GM12801 (cell line): ENCODE results near the gene METTL16.

Source experiments
- CTCF ChIP-seq: IDR thresholded peaks from one replicate; pipeline ENCODE4 v1.5.1; 2011; ENCODE audit warnings: control low read depth; ENCODE audit not compliant: insufficient read length; ENCODE audit errors: extremely low read depth

Gene METTL16

GRCh38 chr17:2401426-2402221 is 110.1 kb downstream of the METTL16 start:
- TF ChIP-seq CTCF: no peak

GRCh38 chr17:2400877-2401425 is 110.7 kb downstream of the METTL16 start, which contains the start of gene MNT:
TSS of gene MNT (minus strand) at chr17:2401060. CDS start at chr17:2400712, 348 bp downstream.
- TF ChIP-seq CTCF: no peak

GRCh38 chr17:2400474-2400866 is 111.2 kb downstream of the METTL16 start:
- TF ChIP-seq CTCF: no peak

GRCh38 chr17:2399572-2400473 is 111.9 kb downstream of the METTL16 start:
- no peak for TF ChIP-seq CTCF

- TF ChIP-seq CTCF: no peak
Measured at GRCh38 chr17:2398655-2399571, 112.8 kb downstream of the METTL16 start.

GRCh38 chr17:2398182-2398581 is 113.5 kb downstream of the METTL16 start:
- no peak for TF ChIP-seq CTCF
